Esophagus squamous epithelium (tissue), 4 donors: ENCODE data around the gene CXXC4.

Source experiments
- POLR2A ChIP-seq, 4 donors: fragments of 450-650 bp; IDR thresholded peaks; one replicate each; pipeline ENCODE4 v1.6.1; 2017; ENCODE audit warnings: antibody characterized with exemption in 4 of 4, mild to moderate bottlenecking in 4 of 4, moderate library complexity in 3 of 4
- TF ChIP-seq, protein P1 (sequence below), 6 experiments: fragments of 450-650 bp in 4 of 6; fragments of 200-600 bp in 2 of 6; sonication (generic) in 2 of 6; IDR thresholded peaks; one replicate each; pipeline ENCODE4 v1.5.1; 2016 to 2019; ENCODE audit warnings: antibody characterized with exemption in 6 of 6, mild to moderate bottlenecking in 4 of 6, moderate library complexity in 4 of 6

GRCh38 chr4:104462641-104463040, 32.1 kb downstream of the CXXC4 start:
- TF ChIP-seq, protein P1, sequence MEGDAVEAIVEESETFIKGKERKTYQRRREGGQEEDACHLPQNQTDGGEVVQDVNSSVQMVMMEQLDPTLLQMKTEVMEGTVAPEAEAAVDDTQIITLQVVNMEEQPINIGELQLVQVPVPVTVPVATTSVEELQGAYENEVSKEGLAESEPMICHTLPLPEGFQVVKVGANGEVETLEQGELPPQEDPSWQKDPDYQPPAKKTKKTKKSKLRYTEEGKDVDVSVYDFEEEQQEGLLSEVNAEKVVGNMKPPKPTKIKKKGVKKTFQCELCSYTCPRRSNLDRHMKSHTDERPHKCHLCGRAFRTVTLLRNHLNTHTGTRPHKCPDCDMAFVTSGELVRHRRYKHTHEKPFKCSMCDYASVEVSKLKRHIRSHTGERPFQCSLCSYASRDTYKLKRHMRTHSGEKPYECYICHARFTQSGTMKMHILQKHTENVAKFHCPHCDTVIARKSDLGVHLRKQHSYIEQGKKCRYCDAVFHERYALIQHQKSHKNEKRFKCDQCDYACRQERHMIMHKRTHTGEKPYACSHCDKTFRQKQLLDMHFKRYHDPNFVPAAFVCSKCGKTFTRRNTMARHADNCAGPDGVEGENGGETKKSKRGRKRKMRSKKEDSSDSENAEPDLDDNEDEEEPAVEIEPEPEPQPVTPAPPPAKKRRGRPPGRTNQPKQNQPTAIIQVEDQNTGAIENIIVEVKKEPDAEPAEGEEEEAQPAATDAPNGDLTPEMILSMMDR (IDR thresholded peaks at IDR 0.05): no peak
- no peak for TF ChIP-seq POLR2A (IDR thresholded peaks at IDR 0.05)
